Body of pancreas (tissue), 4 donors: ENCODE data around the gene LRFN3.

ENCODE experiments used
- CTCF ChIP-seq, 7 experiments: fragments of 450-650 bp in 4 of 7; fragments of 200-600 bp in 3 of 7; sonication (generic) in 3 of 7; IDR thresholded peaks; one replicate each; pipeline ENCODE4 v1.5.1; 2016 to 2019; ENCODE audit warnings: antibody characterized with exemption in 7 of 7
- POLR2A ChIP-seq, 3 donors: fragments of 450-650 bp; IDR thresholded peaks; one replicate each; pipeline ENCODE4 v1.6.1; 2016; ENCODE audit warnings: antibody characterized with exemption in 3 of 3, mild to moderate bottlenecking in 2 of 3

GRCh38 chr19:35901055-35901644 is 35.0 kb upstream of the LRFN3 start:
- TF ChIP-seq POLR2A (IDR thresholded peaks at IDR 0.05) (no peak), CTCF (IDR thresholded peaks at IDR 0.05) (no peak)
